PC-3 (cell line): ENCODE results near the gene ARMH4. TPM values are rescaled to one million over a fixed set of nuclear protein-coding genes. Genes with fewer than 3 reads are reported as not detected.

ENCODE experiments used
- ATAC-seq: fragments of 200-7000 bp; cut with Tn5 transposase; 2 replicates; pipeline ENCODE4 v1.9.1; 2020; ENCODE audit warnings: mild to moderate bottlenecking, moderate library complexity
- BruUV-seq: library from RNA; stranded (reverse); fragments of 400-500 nt; replicated peaks from 2 replicates; lab custom pipeline; 2021; lab: Mats Ljungman, UMichigan
- CTCF ChIA-PET: fragments of 300-600 bp; sonication (Branson Sonifier 250); formaldehyde crosslinking; loops from one replicate; lab custom pipeline; 2022; ENCODE audit warnings: antibody characterized with exemption; lab: Charles Lee
- POLR2A ChIA-PET: fragments of 300-600 bp; sonication (Branson Sonifier 250); formaldehyde crosslinking; loops from one replicate; lab custom pipeline; 2022; ENCODE audit warnings: antibody characterized with exemption; ENCODE audit not compliant: unreplicated experiment; lab: Charles Lee
- DNase-seq: peaks from one replicate; pipeline ENCODE4 v3.0.0-alpha.2; 2015
- H2AFZ ChIP-seq: fragments of 300-600 bp; sonication (generic); 2 replicates; pipeline ENCODE4 v1.6.0; 2016; ENCODE audit warnings: antibody characterized with exemption, low read length
- H3F3A ChIP-seq: fragments of 300-600 bp; sonication (generic); one replicate; pipeline ENCODE4 v1.6.0; 2017; ENCODE audit warnings: antibody characterized with exemption, low read length, control low read depth, mild to moderate bottlenecking; ENCODE audit not compliant: unreplicated experiment
- H3K27ac ChIP-seq: fragments of 300-600 bp; sonication (generic); 2 replicates; pipeline ENCODE4 v1.5.1; 2016; ENCODE audit warnings: mild to moderate bottlenecking, low read length
- H3K27me3 ChIP-seq: fragments of 300-600 bp; sonication (generic); 2 replicates; pipeline ENCODE4 v1.6.1; 2016; ENCODE audit warnings: low read length, mixed read lengths
- H3K36me3 ChIP-seq: fragments of 300-600 bp; sonication (generic); 2 replicates; pipeline ENCODE4 v1.6.1; 2016; ENCODE audit warnings: low read depth, mixed run types, low read length, mixed read lengths
- H3K4me1 ChIP-seq: fragments of 300-600 bp; sonication (generic); 2 replicates; pipeline ENCODE4 v1.5.1; 2016; ENCODE audit warnings: low read length; ENCODE audit not compliant: insufficient read depth
- H3K4me2 ChIP-seq: fragments of 300-600 bp; sonication (generic); 2 replicates; pipeline ENCODE4 v1.6.0; 2016; ENCODE audit warnings: low read length
- H3K4me3 ChIP-seq: fragments of 300-600 bp; sonication (generic); 2 replicates; pipeline ENCODE4 v1.5.1; 2016; ENCODE audit warnings: mild to moderate bottlenecking, low read length, mixed read lengths
- H3K79me2 ChIP-seq: fragments of 300-600 bp; sonication (generic); 2 replicates; pipeline ENCODE4 v1.6.1; 2017; ENCODE audit warnings: low read length, mixed read lengths
- H3K9ac ChIP-seq: fragments of 300-600 bp; sonication (generic); 2 replicates; pipeline ENCODE4 v1.6.0; 2016; ENCODE audit warnings: mild to moderate bottlenecking, low read length
- H3K9me2 ChIP-seq: fragments of 300-600 bp; sonication (generic); replicated peaks from 2 replicates; pipeline ENCODE4 v1.6.1; 2016; ENCODE audit warnings: mixed run types, low read length, mixed read lengths
- H3K9me3 ChIP-seq: fragments of 300-600 bp; sonication (generic); 2 replicates; pipeline ENCODE4 v1.6.1; 2016; ENCODE audit warnings: low read length, mixed read lengths
- H4K20me1 ChIP-seq: fragments of 300-600 bp; sonication (generic); 2 replicates; pipeline ENCODE4 v1.6.1; 2016; ENCODE audit warnings: low read length, mixed read lengths
- EZH2 ChIP-seq: fragments of 300-600 bp; sonication (generic); IDR thresholded peaks from one replicate; pipeline ENCODE4 v1.6.1; 2017; ENCODE audit warnings: antibody characterized with exemption, mild to moderate bottlenecking, low read length; ENCODE audit not compliant: unreplicated experiment
- EZH2phosphoT487 ChIP-seq: fragments of 300-600 bp; sonication (generic); IDR thresholded peaks from 2 replicates; pipeline ENCODE4 v1.6.1; 2018; ENCODE audit warnings: mild to moderate bottlenecking, antibody characterized with exemption, low read length, borderline replicate concordance
- intact Hi-C: fragments of 100-400 bp; cut with micrococcal nuclease; formaldehyde crosslinking; loops from 2 replicates; pipeline ENCODE4 v1.9.0; 2023
- total RNA-seq: library from RNA; depleted of rRNA; stranded (reverse); fragments of >200 nt; gene quantifications from 2 replicates; pipeline ENCODE4 v1.2.3, GENCODE V29; 2014
- TF ChIP-seq, protein P1 (sequence below): fragments of 300-600 bp; sonication (generic); conservative IDR thresholded peaks from 2 replicates; pipeline ENCODE4 v1.5.1; 2017; ENCODE audit warnings: antibody characterized with exemption, low read depth, mild to moderate bottlenecking, low read length

Gene ARMH4
- total RNA-seq, 1 experiment from 2014 or later = 2.6 TPM

DNA sequence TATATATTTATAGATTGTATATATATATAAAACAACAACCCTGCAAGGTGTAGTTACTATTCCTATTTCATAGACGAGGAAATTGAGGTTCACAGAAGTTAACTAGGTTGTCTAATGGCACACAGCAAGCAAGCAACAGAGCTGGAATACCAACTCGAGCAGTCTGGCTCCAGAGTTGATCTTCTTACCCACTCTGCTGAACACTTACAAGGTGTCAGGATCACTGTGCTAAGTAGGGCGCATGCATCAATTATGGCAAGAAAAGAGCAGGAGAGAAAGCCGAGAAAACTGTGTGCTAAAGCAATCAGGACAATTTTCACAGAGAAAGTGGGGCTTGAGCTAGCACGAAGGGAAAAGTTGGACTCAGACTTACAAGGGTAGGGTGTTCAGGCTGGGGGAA is 15.9 kb upstream of the ARMH4 start:
- no peak overlapping the region for H3K27ac ChIP-seq
- POLR2A ChIA-PET = no interaction called here
- no peak for ATAC-seq

DNA sequence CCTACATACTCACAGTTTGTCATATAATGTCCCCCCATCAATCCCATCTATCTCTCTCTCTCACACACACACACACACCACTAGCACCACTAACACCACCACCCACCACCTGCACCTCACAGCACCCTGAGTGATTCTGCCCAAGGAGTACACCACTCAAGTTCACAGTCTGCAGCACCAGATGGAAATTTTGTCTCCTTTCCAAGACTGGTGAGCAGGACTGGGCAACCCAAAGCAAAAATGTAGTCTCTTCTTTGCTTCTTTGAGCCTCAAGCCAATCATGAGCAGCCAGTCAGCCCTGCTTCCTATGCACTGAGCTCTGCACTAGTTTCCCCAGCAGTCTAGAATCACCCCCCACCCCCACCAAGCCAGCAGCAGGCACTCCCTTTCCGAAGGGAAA is 15.0 kb upstream of the ARMH4 start:
- H3K4me2 ChIP-seq = no peak overlapping the region
- no peak for TF ChIP-seq EZH2phosphoT487
- TF ChIP-seq, protein P1, sequence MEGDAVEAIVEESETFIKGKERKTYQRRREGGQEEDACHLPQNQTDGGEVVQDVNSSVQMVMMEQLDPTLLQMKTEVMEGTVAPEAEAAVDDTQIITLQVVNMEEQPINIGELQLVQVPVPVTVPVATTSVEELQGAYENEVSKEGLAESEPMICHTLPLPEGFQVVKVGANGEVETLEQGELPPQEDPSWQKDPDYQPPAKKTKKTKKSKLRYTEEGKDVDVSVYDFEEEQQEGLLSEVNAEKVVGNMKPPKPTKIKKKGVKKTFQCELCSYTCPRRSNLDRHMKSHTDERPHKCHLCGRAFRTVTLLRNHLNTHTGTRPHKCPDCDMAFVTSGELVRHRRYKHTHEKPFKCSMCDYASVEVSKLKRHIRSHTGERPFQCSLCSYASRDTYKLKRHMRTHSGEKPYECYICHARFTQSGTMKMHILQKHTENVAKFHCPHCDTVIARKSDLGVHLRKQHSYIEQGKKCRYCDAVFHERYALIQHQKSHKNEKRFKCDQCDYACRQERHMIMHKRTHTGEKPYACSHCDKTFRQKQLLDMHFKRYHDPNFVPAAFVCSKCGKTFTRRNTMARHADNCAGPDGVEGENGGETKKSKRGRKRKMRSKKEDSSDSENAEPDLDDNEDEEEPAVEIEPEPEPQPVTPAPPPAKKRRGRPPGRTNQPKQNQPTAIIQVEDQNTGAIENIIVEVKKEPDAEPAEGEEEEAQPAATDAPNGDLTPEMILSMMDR = no peak
- TF ChIP-seq EZH2 = no peak
- no peak overlapping the region for H3K4me3 ChIP-seq
- H3K9me3 ChIP-seq = no peaks in the 10 kb centered on the region
- no peaks in the 10 kb centered on the region for H3K36me3 ChIP-seq
- H3K79me2 ChIP-seq = no peaks in the 10 kb centered on the region
- no peaks in the 10 kb centered on the region for H3F3A ChIP-seq
- CTCF ChIA-PET = interaction anchor here (0.9 kb wide), 1 partner anchor 61 kb away, joined by 4 read pairs; no protein-coding TSS in a partner anchor
- intact Hi-C loops = loop anchor here (10.0 kb wide), 1 partner anchor 632 kb away; no protein-coding TSS in a partner anchor
- H3K4me1 ChIP-seq = peaks cover 23% of the 10 kb centered on the region
- ATAC-seq = no peak
- no peak overlapping the region for H3K27ac ChIP-seq
- no peak overlapping the region for H3K9ac ChIP-seq
- BruUV-seq = no TSS peak
- no peak for DNase-seq
- H3K9me2 ChIP-seq = no peaks in the 10 kb centered on the region
- POLR2A ChIA-PET = no interaction called here
- H4K20me1 ChIP-seq = no peaks in the 10 kb centered on the region
- no peaks in the 10 kb centered on the region for H3K27me3 ChIP-seq
- no peak overlapping the region for H2AFZ ChIP-seq

More for the DNA sequence above, 15.9 kb upstream of the ARMH4 start:
- Histone ChIP-seq H3F3A (no peaks in the 10 kb centered on the region), H3K36me3 (no peaks in the 10 kb centered on the region), H3K9me3 (no peaks in the 10 kb centered on the region), H3K4me3 (no peak overlapping the region), H3K27me3 (no peaks in the 10 kb centered on the region), H3K4me2 (no peak overlapping the region), H4K20me1 (no peaks in the 10 kb centered on the region), H3K9ac (no peak overlapping the region), H3K9me2 (no peaks in the 10 kb centered on the region), H2AFZ (no peak overlapping the region), H3K4me1 (peaks cover 23% of the 10 kb centered on the region), H3K79me2 (no peaks in the 10 kb centered on the region)
- TF ChIP-seq, protein P1 = no peak
- TF ChIP-seq EZH2phosphoT487 (no peak), EZH2 (no peak)
- no TSS peak for BruUV-seq
- intact Hi-C loops = loop anchor here (10.0 kb wide), 1 partner anchor 633 kb away; no protein-coding TSS in a partner anchor
- no peak for DNase-seq
- CTCF ChIA-PET = no interaction called here
